ENCODE data around the gene NQO2.

DNA sequence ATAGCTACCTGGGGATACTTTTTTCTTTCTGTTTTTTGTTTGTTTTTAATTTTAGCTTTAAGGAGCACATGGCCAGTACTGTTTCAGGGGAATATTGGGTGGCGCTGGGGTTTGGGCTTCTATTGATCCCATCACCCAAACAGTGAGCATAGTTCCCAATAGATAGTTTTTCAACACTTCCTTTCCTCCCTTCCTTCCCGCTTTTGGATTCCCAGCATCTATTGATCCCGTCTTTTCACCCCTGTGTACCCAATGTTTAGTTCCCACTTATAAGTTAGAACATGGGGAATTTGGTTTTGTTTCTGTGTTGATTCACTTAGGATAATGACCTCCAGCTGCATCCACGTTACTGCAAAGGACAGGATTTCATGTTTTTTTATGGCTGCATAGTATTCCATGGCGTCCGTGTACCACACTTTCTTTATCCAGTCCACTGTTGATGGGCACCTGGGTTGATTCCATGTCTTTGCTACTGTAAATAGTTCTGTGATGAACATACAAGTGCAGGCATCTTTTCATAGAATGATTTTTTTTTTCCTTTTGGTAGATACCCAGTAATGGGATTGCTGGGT is 20.1 kb downstream of the NQO2 start:
- TF ChIP-seq POLR2AphosphoS5 (IDR thresholded peaks at IDR 0.05): no peak
- TF ChIP-seq, protein P1, sequence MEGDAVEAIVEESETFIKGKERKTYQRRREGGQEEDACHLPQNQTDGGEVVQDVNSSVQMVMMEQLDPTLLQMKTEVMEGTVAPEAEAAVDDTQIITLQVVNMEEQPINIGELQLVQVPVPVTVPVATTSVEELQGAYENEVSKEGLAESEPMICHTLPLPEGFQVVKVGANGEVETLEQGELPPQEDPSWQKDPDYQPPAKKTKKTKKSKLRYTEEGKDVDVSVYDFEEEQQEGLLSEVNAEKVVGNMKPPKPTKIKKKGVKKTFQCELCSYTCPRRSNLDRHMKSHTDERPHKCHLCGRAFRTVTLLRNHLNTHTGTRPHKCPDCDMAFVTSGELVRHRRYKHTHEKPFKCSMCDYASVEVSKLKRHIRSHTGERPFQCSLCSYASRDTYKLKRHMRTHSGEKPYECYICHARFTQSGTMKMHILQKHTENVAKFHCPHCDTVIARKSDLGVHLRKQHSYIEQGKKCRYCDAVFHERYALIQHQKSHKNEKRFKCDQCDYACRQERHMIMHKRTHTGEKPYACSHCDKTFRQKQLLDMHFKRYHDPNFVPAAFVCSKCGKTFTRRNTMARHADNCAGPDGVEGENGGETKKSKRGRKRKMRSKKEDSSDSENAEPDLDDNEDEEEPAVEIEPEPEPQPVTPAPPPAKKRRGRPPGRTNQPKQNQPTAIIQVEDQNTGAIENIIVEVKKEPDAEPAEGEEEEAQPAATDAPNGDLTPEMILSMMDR (IDR thresholded peaks at IDR 0.05): no peak

Measured in prostate gland (tissue), 2 donors.